Stomach smooth muscle (tissue), 2 donors: Measurements from ENCODE around the gene CYTL1.

ENCODE experiments used
- H3K27ac ChIP-seq: one replicate; pipeline ENCODE4 v1.7.0; 2013; ENCODE audit warnings: mild to moderate bottlenecking, low read length, inconsistent platforms
- H3K27me3 ChIP-seq, 2 donors: one replicate each; pipeline ENCODE4 v1.7.0; 2013; ENCODE audit warnings: low read length in 2 of 2; ENCODE audit not compliant: insufficient read depth in 2 of 2, control insufficient read depth in 1 of 2
- H3K36me3 ChIP-seq, 2 donors: one replicate each; pipeline ENCODE4 v1.7.0; 2013; ENCODE audit warnings: low read length in 2 of 2; ENCODE audit not compliant: control insufficient read depth in 2 of 2, insufficient read depth in 2 of 2
- H3K4me1 ChIP-seq: one replicate; pipeline ENCODE4 v1.7.0; 2013; ENCODE audit warnings: low read length; ENCODE audit not compliant: control insufficient read depth, insufficient read depth
- H3K4me3 ChIP-seq, 2 donors: one replicate each; pipeline ENCODE4 v1.7.0; 2013; ENCODE audit warnings: low read length in 2 of 2
- H3K9ac ChIP-seq, 2 donors: one replicate each; pipeline ENCODE4 v1.7.0; 2013; ENCODE audit warnings: low read length in 2 of 2, mild to moderate bottlenecking in 1 of 2
- H3K9me3 ChIP-seq, 2 donors: one replicate each; pipeline ENCODE4 v1.7.0; 2013; ENCODE audit warnings: low read length in 2 of 2; ENCODE audit not compliant: control insufficient read depth in 2 of 2
- donor health status: healthy.
- donor health status: Pancreatic carcinoma.

CYTL1 gene

DNA sequence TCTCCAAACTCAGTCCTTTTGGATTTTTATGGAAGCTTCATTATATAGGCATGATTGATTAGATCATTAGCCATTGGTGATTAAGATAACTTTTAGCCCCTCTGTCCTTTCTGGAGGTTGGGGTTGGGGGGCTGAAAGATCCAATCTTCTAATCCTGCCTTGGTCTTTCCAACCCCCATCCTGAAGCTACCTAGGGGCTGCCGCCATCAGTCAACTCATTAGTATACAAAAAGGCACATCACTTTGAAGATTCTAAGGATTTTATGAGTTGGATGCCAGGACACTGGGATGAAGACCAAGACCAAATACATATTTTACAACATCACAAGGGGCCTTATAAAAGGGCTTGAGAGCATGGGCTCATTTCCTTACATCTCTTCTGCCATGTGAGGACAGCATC lies 47.5 kb downstream of the CYTL1 start:
- no peaks in the 10 kb centered on the region for H3K36me3 ChIP-seq
- peaks cover 0 to 6% of the 10 kb centered on the region in 2 donors for H3K9me3 ChIP-seq
- H3K27me3 ChIP-seq: no peaks in the 10 kb centered on the region
- no peak overlapping the region for H3K9ac ChIP-seq
- no peak overlapping the region for H3K4me3 ChIP-seq
- H3K27ac ChIP-seq: no peak overlapping the region
- H3K4me1 ChIP-seq: no peaks in the 10 kb centered on the region

DNA sequence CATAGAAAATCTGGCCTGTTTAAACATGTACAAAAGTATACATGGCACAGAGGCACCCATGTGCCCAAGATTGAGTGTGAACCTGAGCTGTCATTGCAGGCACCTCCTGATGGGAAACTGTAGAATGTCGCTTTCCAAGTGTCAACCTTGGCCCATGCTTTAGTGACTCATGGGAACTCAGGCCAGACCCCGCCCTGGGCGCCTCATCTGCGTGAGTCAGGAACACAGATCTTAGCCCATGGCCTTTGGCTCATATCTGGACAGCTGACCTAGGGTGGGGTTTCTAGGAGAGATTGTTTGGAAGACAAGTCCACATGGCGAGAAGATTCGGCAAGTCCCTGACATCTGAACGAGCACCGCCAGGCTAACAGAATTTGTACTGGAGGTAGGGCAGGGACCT lies 50.0 kb downstream of the CYTL1 start:
- Histone ChIP-seq H3K4me3 (no peak overlapping the region), H3K27ac (no peak overlapping the region)

DNA sequence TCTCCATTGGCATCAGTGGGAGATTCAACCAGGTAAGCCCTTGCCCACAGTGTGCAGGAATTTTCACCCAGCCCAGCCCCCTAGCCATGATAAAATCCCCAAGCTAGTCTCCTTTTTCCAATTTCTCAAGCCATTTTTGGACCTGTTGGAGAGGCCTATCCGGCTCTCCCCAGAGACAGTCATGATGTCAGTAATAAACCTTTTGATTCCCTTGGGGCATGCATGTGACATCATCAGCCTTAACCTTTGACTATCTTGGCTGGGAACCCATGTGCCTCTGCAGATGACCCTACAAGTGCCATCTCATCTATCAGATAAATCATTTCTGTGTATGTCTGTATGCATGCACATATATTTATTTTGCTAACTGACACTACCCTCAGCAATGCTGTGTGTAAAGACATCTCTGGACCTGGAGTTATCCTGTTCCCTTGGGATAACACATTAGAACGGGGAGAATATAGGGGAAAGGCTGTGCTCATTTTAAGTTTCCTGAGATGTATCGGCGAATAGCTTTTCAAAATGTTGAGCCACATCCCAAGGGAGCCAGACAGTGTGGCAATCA lies 51.0 kb downstream of the CYTL1 start:
- H3K27me3 ChIP-seq: no peaks in the 10 kb centered on the region
- no peak overlapping the region for H3K27ac ChIP-seq
- no peak overlapping the region for H3K9ac ChIP-seq

More for the DNA sequence above, 50.0 kb downstream of the CYTL1 start:
- Histone ChIP-seq H3K36me3 (no peaks in the 10 kb centered on the region), H3K27me3 (no peaks in the 10 kb centered on the region), H3K4me1 (no peaks in the 10 kb centered on the region), H3K9ac (no peak overlapping the region), H3K9me3 (no peaks in the 10 kb centered on the region)

More for the DNA sequence above, 51.0 kb downstream of the CYTL1 start:
- Histone ChIP-seq H3K4me3 (no peak overlapping the region), H3K36me3 (no peaks in the 10 kb centered on the region), H3K9me3 (peaks cover 0 to 3% of the 10 kb centered on the region in 2 donors), H3K4me1 (no peaks in the 10 kb centered on the region)
